ENCODE measurements around the gene NDUFS7. TPM values are rescaled to one million over a fixed set of nuclear protein-coding genes. Genes with fewer than 3 reads are reported as not detected.
A peak's percentile ranks its signal among the peaks of the same experiment; 100 is the strongest.

The NDUFS7 gene
- total and polyA plus RNA-seq, 9 of the 15 experiments (the other 6 are each of a cell fraction or from before 2014, with no cell fraction given), result 6.0 to 271 (median 60.6) TPM

- no TSS peak for BruUV-seq (replicated peaks)
- H3K4me3 ChIP-seq, result no peak overlapping the region
- FAIRE-seq, result no peak
- TF ChIP-seq ELF4 (CRISPR knock-in tag; IDR thresholded peaks at IDR 0.05), result no peak
- no peak for TF ChIP-seq ZNF589 (CRISPR knock-in tag; IDR thresholded peaks at IDR 0.05; ENCODE audit: low read depth)
- TF ChIP-seq ZNF175 (CRISPR knock-in tag; IDR thresholded peaks at IDR 0.05; ENCODE audit: low read depth), result no peak
- TF ChIP-seq ZNF263 (CRISPR knock-in tag; IDR thresholded peaks at IDR 0.05; ENCODE audit: borderline replicate concordance), result peak; percentile 30; the same call in 1 of the 2 replicates
- no peak for TF ChIP-seq CREB3L1 (IDR thresholded peaks at IDR 0.05; ENCODE audit: borderline replicate concordance, low read depth)
- peak; percentile 67 for TF ChIP-seq POLR2G (IDR thresholded peaks at IDR 0.05; ENCODE audit: low read depth, low read length)
- peak; percentile 26 for TF ChIP-seq RBFOX2 (IDR thresholded peaks at IDR 0.05; ENCODE audit: low read depth, low read length)
- no peak for TF ChIP-seq HDAC8 (tag; IDR thresholded peaks at IDR 0.05)
- no peak for TF ChIP-seq NFIC (IDR thresholded peaks at IDR 0.05)
- peak; percentile 60 for TF ChIP-seq RBM22 (IDR thresholded peaks at IDR 0.05; ENCODE audit: low read depth, low read length, poor library complexity, severe bottlenecking)
- TF ChIP-seq TBP (optimal IDR thresholded peaks at IDR 0.05; ENCODE audit: low read depth, low read length), result no peak
- TF ChIP-seq MTA2 (IDR thresholded peaks at IDR 0.05; ENCODE audit: low read depth), result no peak
- TF ChIP-seq SAFB2 (IDR thresholded peaks at IDR 0.05; ENCODE audit: borderline replicate concordance, low read depth, low read length, severe bottlenecking), result no peak
- TF ChIP-seq NCOA2 (IDR thresholded peaks at IDR 0.05; ENCODE audit: partially characterized antibody in 2 of 2), result no peak
- no peak for TF ChIP-seq DPF2 (IDR thresholded peaks at IDR 0.05)
- no peak for TF ChIP-seq ZBTB34 (CRISPR knock-in tag; IDR thresholded peaks at IDR 0.05)
- TF ChIP-seq CREBBP (IDR thresholded peaks at IDR 0.05; ENCODE audit: low read depth, low read length), result no peak
- peak in 1 of 2 experiments; percentile 70; a peak in 1 of 4 replicates for TF ChIP-seq KDM1A (IDR thresholded peaks at IDR 0.05)
- no peak for TF ChIP-seq ZNF197 (CRISPR knock-in tag; IDR thresholded peaks at IDR 0.05; ENCODE audit: low read depth)
- no peak for TF ChIP-seq CHD4 (IDR thresholded peaks at IDR 0.05; ENCODE audit: insufficient read depth, insufficient replicate concordance, low read depth, low read length, poor library complexity, severe bottlenecking)
Observed at GRCh38 chr19:1424192-1424955, 40.7 kb downstream of the NDUFS7 start.

More at GRCh38 chr19:1424192-1424955, 40.7 kb downstream of the NDUFS7 start:
- Histone ChIP-seq H4K20me1 (replicated peaks; ENCODE audit: control insufficient read depth, insufficient read depth, low read length) (peaks cover 11% of the 10 kb centered on the region; the same call in 1 of the 2 replicates), H2AFZ (ENCODE audit: low read depth, low read length) (no peak overlapping the region), H3K27ac (ENCODE audit: extremely low read depth, low read depth, low read length) (no peak overlapping the region), H3K4me2 (ENCODE audit: insufficient read depth, low read length) (no peak overlapping the region), H3K9me3 (replicated peaks; ENCODE audit: control insufficient read depth, insufficient read depth, low read depth, low read length) (no peaks in the 10 kb centered on the region), H3K27me3 (ENCODE audit: control insufficient read depth in 2 of 2, insufficient read depth in 2 of 2, low read length in 2 of 2) (no peaks in the 10 kb centered on the region), H3K36me3 (ENCODE audit: control insufficient read depth, insufficient read depth, low read length) (peaks cover 98% of the 10 kb centered on the region), H3K9ac (ENCODE audit: insufficient read depth in 1 of 2, low read depth in 2 of 2, low read length in 2 of 2) (no peak overlapping the region), H3K79me2 (ENCODE audit: control insufficient read depth, insufficient read depth, low read length) (peaks cover 62% of the 10 kb centered on the region), H3K4me1 (replicated peaks in 1 of 2; ENCODE audit: control insufficient read depth in 2 of 2, insufficient read depth in 2 of 2, low read length in 2 of 2) (peaks cover 0 to 47% of the 10 kb centered on the region in 2 experiments; a peak in 2 of 5 replicates), H3K9me1 (ENCODE audit: control insufficient read depth, insufficient read depth, low read length) (peaks cover 4% of the 10 kb centered on the region)
- in situ Hi-C loops (cut with MboI), result no loop called here
- WGBS (ENCODE audit: insufficient coverage, low coverage, missing lambda C conversion rate), result 93% methylated on average over 26 of the region's 42 CpGs
- intact Hi-C loops (cut with micrococcal nuclease), result no loop called here
- ATAC-seq (no peak), DNase-seq (ENCODE audit: extremely low read depth in 1 of 4, low spot score in 3 of 4) (peak in 1 of 4 experiments; percentile 29)
- POLR2A ChIA-PET, result interaction anchor here (1.1 to 2.4 kb wide), 3 partner anchors 8 to 15 kb away, joined by 3 to 6 read pairs (median 3); no protein-coding TSS in a partner anchor
- CTCF ChIA-PET (ENCODE audit: low intra/inter-chr PET ratio), result no interaction called here
